ENCODE data around the gene LMBRD1. TPM values are rescaled to one million over a fixed set of nuclear protein-coding genes. Genes with fewer than 3 reads are reported as not detected.

Gene LMBRD1
- total RNA-seq, 1 donor from 2014 or later, result 43.6 TPM

GRCh38 chr6:69775941-69776340, 20.9 kb downstream of the LMBRD1 start:
- intact Hi-C loops (cut with micrococcal nuclease), result no loop called here
- DNase-seq, result no peak
- TF ChIP-seq CTCF (IDR thresholded peaks at IDR 0.05; ENCODE audit: borderline replicate concordance), result no peak

DNA sequence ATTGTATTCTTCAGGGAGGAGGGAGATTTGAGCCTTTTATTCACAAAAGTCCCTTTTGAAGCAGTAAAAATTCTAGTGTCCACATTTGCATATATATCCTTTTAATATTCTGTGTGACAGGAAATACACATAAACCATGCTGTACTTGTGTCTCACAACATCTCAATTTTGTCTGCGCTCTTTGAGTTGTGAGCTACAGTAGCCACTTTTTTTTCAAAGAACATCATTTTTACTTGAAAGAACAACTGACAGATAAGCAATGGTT, 21.3 kb downstream of the LMBRD1 start:
- Histone ChIP-seq H3K36me3 (peaks cover 22% of the 10 kb centered on the region), H3K4me3 (no peak overlapping the region), H3K27me3 (ENCODE audit: low read depth) (no peaks in the 10 kb centered on the region), H3K27ac (replicated peaks) (no peak overlapping the region), H3K9me3 (replicated peaks) (no peaks in the 10 kb centered on the region), H3K4me1 (no peaks in the 10 kb centered on the region)
- intact Hi-C loops (cut with micrococcal nuclease), result no loop called here
- no peak for DNase-seq
- TF ChIP-seq CTCF (IDR thresholded peaks at IDR 0.05; ENCODE audit: borderline replicate concordance), result no peak

More at GRCh38 chr6:69775941-69776340, 20.9 kb downstream of the LMBRD1 start:
- Histone ChIP-seq H3K27ac (replicated peaks) (no peak overlapping the region), H3K9me3 (replicated peaks) (no peaks in the 10 kb centered on the region), H3K4me3 (no peak overlapping the region), H3K27me3 (ENCODE audit: low read depth) (no peaks in the 10 kb centered on the region), H3K36me3 (peaks cover 22% of the 10 kb centered on the region), H3K4me1 (peaks cover 4% of the 10 kb centered on the region)

DNA sequence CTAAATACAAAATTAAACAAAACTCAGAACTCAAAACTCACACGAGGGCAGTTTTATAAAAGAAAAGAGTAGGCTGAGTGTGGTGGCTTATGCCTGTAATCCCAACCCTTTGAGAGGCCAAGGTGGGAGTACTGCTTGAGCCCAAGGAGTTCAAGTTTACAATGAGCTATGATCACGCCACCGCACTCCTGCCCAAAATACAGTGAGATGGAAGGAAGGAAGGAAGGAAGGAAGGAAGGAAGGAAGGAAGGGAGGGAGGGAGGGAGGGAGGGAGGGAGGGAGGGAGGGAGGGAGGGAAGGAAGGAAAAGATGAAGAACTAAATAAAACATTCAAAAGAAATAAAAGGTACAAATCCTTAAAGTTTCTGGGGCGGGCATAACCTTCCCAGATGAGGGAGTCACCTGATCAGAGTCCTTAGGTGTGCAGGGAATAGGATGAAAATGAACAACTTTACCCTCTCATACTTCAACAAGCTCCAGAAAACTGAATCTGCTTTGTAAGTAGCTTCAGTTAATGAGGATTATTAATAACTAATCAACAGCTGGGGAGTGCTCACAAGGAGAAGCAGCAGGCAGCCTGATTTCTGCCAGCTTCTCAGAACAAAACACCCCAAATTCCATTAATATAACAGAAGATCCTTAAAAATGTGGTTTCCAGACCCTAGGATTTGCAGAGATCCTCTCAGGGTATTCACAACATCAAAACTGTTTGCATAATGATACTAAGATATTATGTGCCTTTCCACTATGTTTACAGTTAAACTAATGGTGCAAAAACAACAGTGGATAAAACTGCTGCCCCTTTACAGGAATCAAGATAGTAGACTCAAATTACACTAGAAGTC, 21.8 kb downstream of the LMBRD1 start:
- Histone ChIP-seq H3K36me3 (peaks cover 18% of the 10 kb centered on the region), H3K4me3 (no peak overlapping the region), H3K27ac (replicated peaks) (no peak overlapping the region), H3K9me3 (replicated peaks) (no peaks in the 10 kb centered on the region), H3K27me3 (ENCODE audit: low read depth) (no peaks in the 10 kb centered on the region), H3K4me1 (no peaks in the 10 kb centered on the region)
- intact Hi-C loops (cut with micrococcal nuclease), result no loop called here
- TF ChIP-seq CTCF (IDR thresholded peaks at IDR 0.05; ENCODE audit: borderline replicate concordance), result no peak
- no peak for DNase-seq

DNA sequence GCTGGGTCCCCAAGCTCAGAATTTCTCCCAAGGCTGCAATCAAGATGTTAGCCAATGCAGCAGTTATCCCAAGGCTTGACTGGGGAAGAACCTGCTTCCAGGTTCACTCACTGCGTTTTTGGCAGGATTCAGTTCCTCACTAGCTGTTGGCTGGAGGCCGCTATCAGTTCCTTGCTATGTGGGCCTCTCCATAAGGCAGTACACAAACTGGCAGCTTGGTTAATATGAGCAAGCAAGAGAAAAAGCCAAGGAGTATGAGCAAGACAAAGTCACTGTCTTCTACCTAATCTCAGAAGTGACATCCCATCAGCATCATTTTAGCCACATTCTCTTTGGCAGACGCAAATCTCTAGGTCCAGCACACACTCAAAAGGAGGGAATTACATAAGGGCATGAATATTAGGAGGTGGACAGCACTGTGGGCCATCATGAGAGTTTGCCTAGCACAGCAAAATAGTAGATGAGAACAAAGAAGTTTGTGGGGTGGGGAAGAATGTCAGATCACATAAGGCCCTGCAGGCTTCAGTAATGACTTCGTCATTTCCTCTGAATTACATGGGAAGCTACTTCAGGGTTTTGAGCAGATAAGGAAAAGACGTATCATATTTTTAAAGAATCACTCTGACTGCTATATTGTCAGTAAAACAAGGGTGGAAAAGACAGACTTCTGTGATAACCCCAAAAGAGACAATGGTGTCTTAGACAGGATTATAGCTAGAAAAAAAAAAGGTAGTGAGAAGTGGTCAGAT, 25.5 kb downstream of the LMBRD1 start:
- Histone ChIP-seq H3K27ac (replicated peaks) (no peak overlapping the region), H3K36me3 (no peaks in the 10 kb centered on the region), H3K27me3 (ENCODE audit: low read depth) (no peaks in the 10 kb centered on the region), H3K4me1 (no peaks in the 10 kb centered on the region), H3K9me3 (replicated peaks) (no peaks in the 10 kb centered on the region), H3K4me3 (no peak overlapping the region)
- intact Hi-C loops (cut with micrococcal nuclease), result no loop called here
- no peak for DNase-seq
- no peak for TF ChIP-seq CTCF (IDR thresholded peaks at IDR 0.05; ENCODE audit: borderline replicate concordance)

- no peaks in the 10 kb centered on the region for H3K27me3 ChIP-seq (ENCODE audit: low read depth)
- H3K4me1 ChIP-seq, result no peaks in the 10 kb centered on the region
- intact Hi-C loops (cut with micrococcal nuclease), result no loop called here
- no peaks in the 10 kb centered on the region for H3K9me3 ChIP-seq (replicated peaks)
- DNase-seq, result no peak
- no peak overlapping the region for H3K27ac ChIP-seq (replicated peaks)
- no peak overlapping the region for H3K4me3 ChIP-seq
- H3K36me3 ChIP-seq, result no peaks in the 10 kb centered on the region
- TF ChIP-seq CTCF (IDR thresholded peaks at IDR 0.05; ENCODE audit: borderline replicate concordance), result peak; percentile 14
Observed at GRCh38 chr6:69768664-69769063, 28.1 kb downstream of the LMBRD1 start.
